HTERT RPE-1 (cell line): Measurements from ENCODE around the gene SYT7.
"Not testable (repeated sequence)": the region's sequence is repeated elsewhere in the genome, so short reads cannot be mapped to it uniquely, and the experiment has no call there.

Experiments
- in situ Hi-C: fragments of 300-500 bp; cut with MboI; formaldehyde crosslinking; loops from 4 replicates; pipeline ENCODE4 v1.14.3; 2020; ENCODE audit warnings: low sequenced_read_pairs

The SYT7 gene, protein sequence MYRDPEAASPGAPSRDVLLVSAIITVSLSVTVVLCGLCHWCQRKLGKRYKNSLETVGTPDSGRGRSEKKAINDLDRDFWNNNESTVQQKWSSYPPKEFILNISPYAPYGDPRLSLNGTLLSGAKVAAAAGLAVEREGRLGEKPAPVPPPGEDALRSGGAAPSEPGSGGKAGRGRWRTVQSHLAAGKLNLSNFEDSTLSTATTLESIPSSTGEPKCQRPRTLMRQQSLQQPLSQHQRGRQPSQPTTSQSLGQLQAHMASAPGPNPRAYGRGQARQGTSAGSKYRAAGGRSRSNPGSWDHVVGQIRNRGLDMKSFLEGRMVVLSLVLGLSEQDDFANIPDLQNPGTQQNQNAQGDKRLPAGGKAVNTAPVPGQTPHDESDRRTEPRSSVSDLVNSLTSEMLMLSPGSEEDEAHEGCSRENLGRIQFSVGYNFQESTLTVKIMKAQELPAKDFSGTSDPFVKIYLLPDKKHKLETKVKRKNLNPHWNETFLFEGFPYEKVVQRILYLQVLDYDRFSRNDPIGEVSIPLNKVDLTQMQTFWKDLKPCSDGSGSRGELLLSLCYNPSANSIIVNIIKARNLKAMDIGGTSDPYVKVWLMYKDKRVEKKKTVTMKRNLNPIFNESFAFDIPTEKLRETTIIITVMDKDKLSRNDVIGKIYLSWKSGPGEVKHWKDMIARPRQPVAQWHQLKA

GRCh38 chr11:61581030-61581928, at the start of gene SYT7:
TSS of gene SYT7 (minus strand) at chr11:61581076. CDS start at chr11:61580820, 256 bp downstream.
- in situ Hi-C loops, result no loop called here

DNA sequence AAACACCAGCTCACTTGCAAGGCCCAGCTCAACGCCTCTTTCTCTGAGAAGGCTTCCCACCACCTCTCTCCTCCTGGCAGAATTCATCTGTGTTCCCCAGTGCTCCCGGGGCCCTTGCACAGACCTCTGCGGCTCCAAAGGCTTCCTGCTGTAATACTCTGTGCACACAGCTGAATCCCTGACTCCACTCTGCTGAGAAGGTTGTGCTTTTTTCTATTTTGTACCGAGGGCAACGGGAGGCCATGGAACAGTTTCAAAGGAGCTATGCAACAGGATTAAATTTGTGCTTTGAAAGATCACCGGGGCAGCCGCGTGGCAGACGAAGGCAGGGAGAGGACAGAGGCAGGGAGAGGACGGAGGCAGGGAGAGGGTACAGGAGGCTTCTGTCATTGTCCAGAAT, 49.2 kb upstream of the SYT7 start:
- in situ Hi-C loops, result loop anchor here (25.0 kb wide), 1 partner anchor 168 kb away; no protein-coding TSS in a partner anchor

- in situ Hi-C loops, result loop anchor here (25.0 kb wide), 1 partner anchor 167 kb away; no protein-coding TSS in a partner anchor
Observed at GRCh38 chr11:61629082-61629833, 48.4 kb upstream of the SYT7 start.

DNA sequence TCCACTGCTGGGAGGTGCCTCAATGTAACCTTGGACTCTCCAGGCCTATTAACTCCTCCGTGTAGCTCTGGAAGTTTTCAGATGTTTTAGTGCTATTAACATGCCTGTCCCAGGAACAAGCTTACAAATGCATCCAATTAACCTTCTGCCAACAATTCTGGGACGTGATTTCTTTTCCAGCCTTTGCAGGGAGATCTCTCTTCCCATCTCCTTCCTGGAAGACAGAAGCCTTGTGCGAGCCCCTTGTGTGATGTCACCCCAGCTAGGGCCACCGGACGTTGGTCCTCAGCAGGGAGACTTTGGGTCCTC, 47.7 kb upstream of the SYT7 start:
- in situ Hi-C loops, result loop anchor here (25.0 kb wide), 1 partner anchor 166 kb away; no protein-coding TSS in a partner anchor

DNA sequence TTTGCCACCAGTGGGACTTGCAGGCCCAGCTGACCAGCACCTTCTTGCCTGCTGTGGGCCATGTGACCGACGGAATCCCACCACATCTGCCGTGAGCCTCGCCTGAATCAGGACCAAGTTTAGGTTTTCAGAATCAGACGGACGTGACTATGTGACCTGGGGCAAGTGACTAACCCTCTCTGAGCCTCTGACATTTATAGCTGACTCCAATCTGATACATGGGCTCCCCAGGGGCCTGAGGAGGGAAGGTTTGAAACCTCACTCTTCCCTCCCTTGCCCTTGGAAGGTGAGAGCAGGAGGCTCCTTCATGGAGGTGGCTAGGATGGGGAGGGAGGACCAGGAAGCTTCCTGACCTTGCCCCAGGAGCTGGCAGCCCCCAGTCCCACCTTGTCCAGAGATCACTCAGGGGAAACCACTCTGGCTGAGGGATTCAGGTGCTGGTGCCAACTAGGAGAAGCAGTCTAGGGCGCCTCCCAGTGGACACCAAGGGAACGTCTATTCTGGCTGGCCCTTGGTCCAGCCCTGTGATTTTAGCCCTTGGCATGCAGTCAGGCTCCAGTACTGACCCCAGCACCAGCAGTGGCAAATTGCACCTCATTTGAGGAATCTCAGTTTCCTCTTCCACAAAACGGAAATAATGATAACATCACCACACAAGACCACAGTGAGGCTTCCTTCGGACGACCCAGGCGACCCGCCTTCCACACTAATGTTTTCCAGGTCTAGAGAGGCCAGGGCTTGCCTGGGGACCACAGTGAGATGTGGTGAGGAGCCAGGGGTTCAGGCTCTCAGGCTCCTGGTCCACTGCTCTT, 47.2 kb upstream of the SYT7 start:
- in situ Hi-C loops, result loop anchor here (25.0 kb wide), 1 partner anchor 166 kb away; no protein-coding TSS in a partner anchor

GRCh38 chr11:61626580-61627380, 45.9 kb upstream of the SYT7 start:
- in situ Hi-C loops, result loop anchor here (25.0 kb wide), 1 partner anchor 164 kb away; no protein-coding TSS in a partner anchor

- in situ Hi-C loops, result loop anchor here (25.0 kb wide), 1 partner anchor 163 kb away; no protein-coding TSS in a partner anchor
Observed at GRCh38 chr11:61625525-61625924, 44.6 kb upstream of the SYT7 start.

GRCh38 chr11:61621917-61622585, 41.2 kb upstream of the SYT7 start:
- in situ Hi-C loops, result no loop called here

GRCh38 chr11:61619471-61620226, 38.8 kb upstream of the SYT7 start:
- in situ Hi-C loops, result no loop called here

GRCh38 chr11:61618978-61619377, 38.1 kb upstream of the SYT7 start:
- in situ Hi-C loops, result no loop called here

DNA sequence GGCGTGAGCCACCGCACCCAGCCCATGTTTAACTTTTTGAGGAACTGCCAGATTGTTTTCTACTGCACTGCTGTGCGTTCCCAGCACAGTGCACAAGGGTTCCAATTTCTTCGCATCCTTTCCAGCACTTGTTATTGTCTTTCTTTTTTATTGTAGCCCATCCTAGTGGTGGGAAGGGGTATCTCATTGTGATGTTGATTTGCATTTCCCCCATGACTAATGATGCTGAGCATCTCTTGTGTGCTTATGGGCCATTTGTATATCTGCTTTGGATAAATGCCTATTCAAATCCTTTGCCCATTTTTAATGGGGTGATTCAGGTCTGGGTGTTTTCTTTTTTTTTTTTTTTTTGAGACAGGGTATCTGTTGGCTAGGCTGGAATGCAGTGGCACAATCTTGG, 36.6 kb upstream of the SYT7 start:
- in situ Hi-C loops, result no loop called here

- in situ Hi-C loops, result no loop called here
Observed at GRCh38 chr11:61616434-61616833, 35.6 kb upstream of the SYT7 start.

DNA sequence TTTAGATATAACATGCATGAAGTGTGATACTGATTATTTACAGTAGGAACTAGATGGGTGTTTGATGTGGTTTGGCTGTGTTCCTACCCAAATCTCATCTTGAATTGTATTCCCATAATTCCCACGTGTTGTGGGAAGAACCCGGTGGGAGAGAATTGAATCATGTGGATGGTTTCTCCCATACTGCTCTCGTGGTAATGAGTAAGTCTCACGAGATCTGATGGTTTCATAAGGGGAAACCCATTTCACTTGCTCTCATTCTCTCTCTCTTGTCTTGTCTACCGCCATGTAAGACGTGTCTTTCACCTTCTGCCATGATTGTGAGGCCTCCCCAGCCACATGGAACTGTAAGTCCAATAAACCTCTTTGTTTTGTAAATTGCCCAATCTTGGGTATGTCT, 33.9 kb upstream of the SYT7 start:
- in situ Hi-C loops, result not testable (repeated sequence)

DNA sequence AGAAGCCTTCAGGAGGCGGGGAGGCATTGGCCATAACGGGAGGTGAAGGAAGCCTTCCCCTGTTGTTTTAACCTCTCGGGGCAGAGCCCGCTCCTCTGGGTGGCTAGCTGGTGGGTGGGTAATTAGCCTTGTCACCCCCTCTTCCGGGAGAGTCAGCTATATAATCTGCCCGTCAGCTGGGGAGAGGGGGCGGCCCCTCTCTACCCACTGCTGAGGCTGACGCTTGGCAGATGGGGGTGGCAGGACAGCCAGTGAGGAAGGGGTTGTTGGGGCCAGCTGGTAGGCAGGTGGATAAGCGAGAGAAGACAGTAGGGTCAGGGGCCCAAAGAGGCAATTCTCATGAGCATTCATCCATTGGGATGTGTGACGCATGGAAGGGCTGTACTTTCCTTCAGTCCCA, 33.0 kb upstream of the SYT7 start:
- in situ Hi-C loops, result no loop called here

- in situ Hi-C loops, result no loop called here
Observed at GRCh38 chr11:61613051-61613450, 32.2 kb upstream of the SYT7 start.

GRCh38 chr11:61611309-61611708, 30.4 kb upstream of the SYT7 start:
- in situ Hi-C loops, result no loop called here

DNA sequence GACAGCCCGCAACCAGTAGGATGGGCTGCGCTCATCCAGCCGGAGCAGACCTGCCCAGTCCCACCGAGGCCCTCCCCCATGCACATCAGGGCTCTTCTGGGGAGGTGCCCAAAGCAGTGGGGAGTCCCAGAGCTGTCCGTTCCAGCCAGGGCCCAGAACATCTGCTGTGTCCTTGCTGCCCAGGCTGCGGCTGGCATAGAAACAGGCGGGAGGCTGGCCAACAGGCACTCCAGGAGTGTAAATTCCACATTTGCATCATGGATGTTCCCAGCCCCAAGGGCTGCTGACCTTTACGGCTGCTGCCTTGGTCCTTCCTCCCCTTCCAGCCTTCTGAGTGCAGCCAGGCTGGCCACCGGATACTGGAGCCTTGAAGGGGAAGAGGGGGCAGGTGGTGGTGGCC, 30.0 kb upstream of the SYT7 start:
- in situ Hi-C loops, result no loop called here
